WI38 (cell line): ENCODE data around the gene SNRNP40.

ENCODE experiments used
- H3K4me3 ChIP-seq: 2 replicates; pipeline ENCODE4 v1.5.1; 2011; ENCODE audit warnings: low read depth, mild to moderate bottlenecking, control low read depth, low read length
- CTCF ChIP-seq: IDR thresholded peaks from 2 replicates; pipeline ENCODE4 v1.5.1; 2012; ENCODE audit warnings: low read depth, mild to moderate bottlenecking, control low read depth, low read length

The SNRNP40 gene

GRCh38 chr1:31218705-31219104, 77.9 kb downstream of the SNRNP40 start:
- H3K4me3 ChIP-seq, result no peak overlapping the region
- TF ChIP-seq CTCF, result no peak

- no peak overlapping the region for H3K4me3 ChIP-seq
- no peak for TF ChIP-seq CTCF
Measured at GRCh38 chr1:31216016-31216415, 80.6 kb downstream of the SNRNP40 start.

- no peak for TF ChIP-seq CTCF
- H3K4me3 ChIP-seq, result no peak overlapping the region
Measured at GRCh38 chr1:31215065-31215570, 81.5 kb downstream of the SNRNP40 start.

- H3K4me3 ChIP-seq, result no peak overlapping the region
- TF ChIP-seq CTCF, result no peak
Measured at GRCh38 chr1:31214316-31215064, 82.1 kb downstream of the SNRNP40 start.
